Measurements from ENCODE around the gene TAF13.
"Not testable (repeated sequence)": the region's sequence is repeated elsewhere in the genome, so short reads cannot be mapped to it uniquely, and the experiment has no call there.

Gene TAF13

DNA sequence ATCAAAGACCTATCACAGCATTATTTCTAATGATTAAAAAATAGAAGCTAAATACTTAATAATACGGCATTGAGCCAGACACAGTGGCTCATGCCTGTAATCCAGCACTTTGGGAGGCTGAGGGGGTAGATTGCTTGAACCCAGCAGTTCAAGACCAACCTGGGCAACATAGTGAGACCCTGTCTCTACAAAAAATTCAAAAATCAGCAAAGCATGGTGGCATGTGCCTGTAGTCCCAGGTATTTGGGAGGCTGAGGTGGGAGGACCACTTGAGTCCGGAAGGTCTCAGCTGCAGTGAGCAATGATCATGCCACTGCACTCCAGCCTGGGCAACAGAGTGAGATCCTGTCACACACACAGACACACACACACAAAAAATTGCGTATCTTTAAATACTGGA is 10.7 kb downstream of the TAF13 start:
- no peak overlapping the region for H3K4me3 ChIP-seq (ENCODE audit: low read length)
- H3K4me1 ChIP-seq (ENCODE audit: control insufficient read depth, low read depth, low read length), result no peaks in the 10 kb centered on the region
- H3K27me3 ChIP-seq (ENCODE audit: control insufficient read depth, insufficient read depth, low read length), result no peaks in the 10 kb centered on the region
- H3K9me3 ChIP-seq (ENCODE audit: control insufficient read depth, low read depth, low read length), result no peaks in the 10 kb centered on the region
- H3K36me3 ChIP-seq (ENCODE audit: control insufficient read depth, low read depth, low read length), result peaks cover 26% of the 10 kb centered on the region
- no peak overlapping the region for H3K27ac ChIP-seq (ENCODE audit: low read length)
- no peak overlapping the region for H3K9ac ChIP-seq (ENCODE audit: low read length)

DNA sequence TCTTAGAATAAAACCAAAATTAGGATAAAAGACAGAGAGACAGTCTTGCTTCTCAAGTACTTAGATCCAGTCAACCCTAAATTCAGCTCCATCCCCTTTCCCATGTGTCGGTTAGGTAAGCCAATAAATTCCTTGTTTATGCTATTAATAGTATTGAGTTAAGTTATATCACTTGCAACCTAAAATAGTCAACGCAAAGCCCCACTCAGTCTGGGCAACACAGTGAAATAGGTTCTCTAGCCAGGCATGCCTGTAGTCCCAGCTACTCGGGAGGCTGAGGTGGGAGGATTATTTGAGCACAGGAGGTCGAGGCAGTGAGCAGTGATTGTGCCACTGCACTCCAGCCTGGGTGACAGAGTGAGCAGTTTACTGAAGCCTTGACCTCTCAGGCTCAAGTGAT is 14.6 kb downstream of the TAF13 start:
- Histone ChIP-seq H3K27ac (ENCODE audit: low read length) (no peak overlapping the region), H3K9me3 (ENCODE audit: control insufficient read depth, low read depth, low read length) (no peaks in the 10 kb centered on the region), H3K9ac (ENCODE audit: low read length) (no peak overlapping the region), H3K36me3 (ENCODE audit: control insufficient read depth, low read depth, low read length) (peaks cover 13% of the 10 kb centered on the region), H3K27me3 (ENCODE audit: control insufficient read depth, insufficient read depth, low read length) (no peaks in the 10 kb centered on the region), H3K4me1 (ENCODE audit: control insufficient read depth, low read depth, low read length) (no peaks in the 10 kb centered on the region), H3K4me3 (ENCODE audit: low read length) (no peak overlapping the region)

DNA sequence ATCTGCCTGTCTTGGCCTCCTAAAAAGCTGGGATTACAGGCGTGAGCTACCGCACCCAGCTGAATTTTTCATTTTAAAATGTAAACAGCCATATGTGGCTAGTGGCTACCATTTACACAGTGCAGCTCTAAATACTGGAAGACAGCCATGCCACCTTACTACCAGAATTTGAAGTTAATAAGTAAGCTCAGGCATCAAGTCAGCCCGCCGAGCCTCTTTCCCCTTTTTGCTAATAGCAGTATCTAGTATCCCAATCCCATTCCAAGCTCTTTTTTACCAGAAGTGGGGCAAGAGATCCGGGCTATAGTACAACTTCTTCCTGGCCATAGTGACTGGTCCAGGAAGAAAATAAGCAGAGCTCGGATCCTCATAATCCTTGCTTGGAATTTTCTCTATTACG is 15.1 kb downstream of the TAF13 start:
- Histone ChIP-seq H3K4me3 (ENCODE audit: low read length) (no peak overlapping the region), H3K36me3 (ENCODE audit: control insufficient read depth, low read depth, low read length) (peaks cover 10% of the 10 kb centered on the region), H3K9me3 (ENCODE audit: control insufficient read depth, low read depth, low read length) (no peaks in the 10 kb centered on the region), H3K9ac (ENCODE audit: low read length) (no peak overlapping the region), H3K27ac (ENCODE audit: low read length) (no peak overlapping the region), H3K27me3 (ENCODE audit: control insufficient read depth, insufficient read depth, low read length) (no peaks in the 10 kb centered on the region), H3K4me1 (ENCODE audit: control insufficient read depth, low read depth, low read length) (no peaks in the 10 kb centered on the region)

DNA sequence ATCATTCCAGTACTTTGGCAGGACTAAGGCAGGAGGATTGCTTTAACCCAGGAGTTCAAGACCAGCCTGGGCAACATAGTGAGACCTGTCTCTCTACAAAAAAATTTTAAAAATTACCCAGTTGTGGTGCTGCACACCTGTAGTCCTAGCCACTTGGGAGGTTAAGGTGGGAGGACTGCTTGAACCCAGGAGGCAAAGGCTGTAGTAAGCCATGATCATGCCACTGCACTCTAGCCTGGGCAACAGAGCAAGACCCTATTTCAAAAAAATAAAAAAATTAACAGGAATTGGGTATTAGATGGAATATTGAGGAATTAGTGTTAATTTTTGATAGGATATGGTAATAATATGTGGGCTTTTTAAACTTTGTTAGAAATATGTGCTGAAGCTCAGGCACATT is 16.8 kb downstream of the TAF13 start:
- H3K27ac ChIP-seq (ENCODE audit: low read length), result no peak overlapping the region
- H3K36me3 ChIP-seq (ENCODE audit: control insufficient read depth, low read depth, low read length), result peaks cover 9% of the 10 kb centered on the region

DNA sequence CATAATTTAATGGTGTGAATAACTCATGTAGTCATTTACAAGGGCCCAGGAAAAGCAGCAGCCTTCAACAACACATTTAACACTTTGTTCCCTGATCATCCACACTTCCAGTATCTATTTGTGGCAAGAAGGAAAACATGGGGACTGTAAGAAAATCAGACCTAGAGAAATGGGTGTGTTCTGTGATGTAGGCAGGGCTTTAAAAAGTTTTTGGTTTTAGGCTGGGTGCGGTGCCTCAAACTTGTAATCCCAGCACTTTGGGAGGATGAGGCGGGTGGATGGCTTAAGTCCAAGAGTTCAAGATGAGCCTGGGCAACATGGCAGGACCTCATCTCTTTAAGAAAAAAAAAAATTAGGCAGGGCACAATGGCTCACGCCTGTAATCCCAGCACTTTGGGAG is 19.7 kb downstream of the TAF13 start:
- Histone ChIP-seq H3K27ac (ENCODE audit: low read length) (no peak overlapping the region), H3K27me3 (ENCODE audit: control insufficient read depth, insufficient read depth, low read length) (no peaks in the 10 kb centered on the region), H3K36me3 (ENCODE audit: control insufficient read depth, low read depth, low read length) (no peaks in the 10 kb centered on the region), H3K4me1 (ENCODE audit: control insufficient read depth, low read depth, low read length) (no peaks in the 10 kb centered on the region), H3K4me3 (ENCODE audit: low read length) (no peak overlapping the region), H3K9ac (ENCODE audit: low read length) (no peak overlapping the region), H3K9me3 (ENCODE audit: control insufficient read depth, low read depth, low read length) (no peaks in the 10 kb centered on the region)

More for the DNA sequence above, 16.8 kb downstream of the TAF13 start:
- Histone ChIP-seq H3K27me3 (ENCODE audit: control insufficient read depth, insufficient read depth, low read length) (no peaks in the 10 kb centered on the region), H3K4me1 (ENCODE audit: control insufficient read depth, low read depth, low read length) (no peaks in the 10 kb centered on the region), H3K9ac (ENCODE audit: low read length) (no peak overlapping the region), H3K4me3 (ENCODE audit: low read length) (no peak overlapping the region), H3K9me3 (ENCODE audit: control insufficient read depth, low read depth, low read length) (no peaks in the 10 kb centered on the region)

DNA sequence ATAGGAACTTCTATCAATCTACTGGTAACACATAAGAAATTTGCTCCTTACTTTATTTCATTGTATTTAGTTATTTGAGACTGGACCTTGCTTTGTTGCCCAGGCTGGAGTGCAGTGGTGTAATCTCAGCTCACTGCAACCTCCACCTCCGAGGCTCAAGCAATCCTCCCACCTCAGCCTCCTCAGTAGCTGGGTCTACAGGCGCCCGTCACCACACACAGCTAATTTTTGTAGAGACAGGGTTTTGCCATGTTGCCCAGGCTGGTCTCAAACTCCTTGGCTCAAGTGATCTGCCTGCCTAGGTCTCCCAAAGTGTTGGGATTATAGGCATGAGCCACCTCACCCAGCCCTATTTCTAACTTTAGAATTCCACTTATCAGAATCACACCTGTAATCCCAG is 23.7 kb downstream of the TAF13 start:
- H3K36me3 ChIP-seq (ENCODE audit: control insufficient read depth, low read depth, low read length); H3K4me1 ChIP-seq (ENCODE audit: control insufficient read depth, low read depth, low read length); H3K27me3 ChIP-seq (ENCODE audit: control insufficient read depth, insufficient read depth, low read length); H3K9me3 ChIP-seq (ENCODE audit: control insufficient read depth, low read depth, low read length); H3K9ac ChIP-seq (ENCODE audit: low read length); H3K27ac ChIP-seq (ENCODE audit: low read length); H3K4me3 ChIP-seq (ENCODE audit: low read length): not testable (repeated sequence)

DNA sequence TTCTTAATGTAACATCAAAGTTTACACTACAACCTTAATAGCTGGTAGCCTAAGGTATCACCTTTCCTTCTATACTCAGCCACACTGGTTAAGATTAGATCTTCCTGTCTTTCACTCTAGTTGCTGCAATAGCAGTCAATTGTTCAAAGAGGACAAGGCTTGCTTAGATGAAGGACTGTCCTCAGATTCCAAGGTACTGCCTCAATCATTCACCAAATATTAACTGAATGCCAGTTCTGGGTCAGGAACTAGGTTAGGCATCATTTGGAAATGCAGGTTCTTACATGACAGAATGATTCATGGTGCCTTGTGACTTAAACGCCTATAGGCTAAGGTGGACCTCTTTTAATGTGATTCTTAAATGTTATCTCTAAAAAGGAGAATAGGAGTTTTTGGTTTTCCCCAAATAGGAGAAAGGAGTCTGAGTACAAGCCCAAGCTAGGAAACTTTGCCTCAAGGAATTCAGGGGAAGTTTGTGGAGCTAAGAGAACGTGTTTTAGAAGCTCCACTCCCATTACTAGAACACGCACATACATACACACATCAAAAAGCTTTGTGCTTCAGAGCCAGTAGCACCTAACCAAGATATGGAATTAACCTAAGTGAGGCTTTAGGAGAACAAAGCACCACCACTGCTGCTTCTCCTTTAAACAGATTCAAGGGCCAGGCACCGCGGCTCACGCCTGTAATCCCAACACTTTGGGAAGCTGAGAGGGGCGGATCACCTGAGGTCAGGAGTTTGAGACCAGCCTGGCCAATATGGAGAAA is 25.4 kb downstream of the TAF13 start:
- H3K9me3 ChIP-seq (ENCODE audit: control insufficient read depth, low read depth, low read length), result no peaks in the 10 kb centered on the region
- no peaks in the 10 kb centered on the region for H3K36me3 ChIP-seq (ENCODE audit: control insufficient read depth, low read depth, low read length)
- no peaks in the 10 kb centered on the region for H3K27me3 ChIP-seq (ENCODE audit: control insufficient read depth, insufficient read depth, low read length)
- H3K9ac ChIP-seq (ENCODE audit: low read length), result no peak overlapping the region
- no peak overlapping the region for H3K27ac ChIP-seq (ENCODE audit: low read length)
- H3K4me3 ChIP-seq (ENCODE audit: low read length), result no peak overlapping the region
- H3K4me1 ChIP-seq (ENCODE audit: control insufficient read depth, low read depth, low read length), result no peaks in the 10 kb centered on the region

DNA sequence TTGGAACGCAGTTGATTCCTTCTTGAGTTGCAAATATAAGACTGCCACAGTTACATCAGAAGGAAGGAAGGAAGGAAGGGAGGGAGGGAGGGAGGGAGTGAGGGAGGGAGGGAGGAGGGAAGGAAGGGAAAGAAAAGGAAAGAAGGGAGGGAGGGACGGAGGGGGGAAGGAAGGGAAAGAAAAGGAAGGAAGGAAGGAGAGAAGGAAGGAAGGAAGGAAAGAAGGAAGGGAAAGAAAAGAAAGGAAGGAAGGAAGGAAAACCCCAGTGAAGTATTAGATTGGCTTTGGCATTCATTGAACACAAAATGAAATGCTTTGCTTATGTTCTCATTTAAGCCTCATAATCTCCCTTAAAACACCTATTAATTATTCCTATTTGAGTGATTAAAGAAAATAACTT is 27.5 kb downstream of the TAF13 start:
- Histone ChIP-seq H3K27me3 (ENCODE audit: control insufficient read depth, insufficient read depth, low read length) (no peaks in the 10 kb centered on the region), H3K4me3 (ENCODE audit: low read length) (no peak overlapping the region), H3K36me3 (ENCODE audit: control insufficient read depth, low read depth, low read length) (no peaks in the 10 kb centered on the region), H3K4me1 (ENCODE audit: control insufficient read depth, low read depth, low read length) (no peaks in the 10 kb centered on the region), H3K9ac (ENCODE audit: low read length) (no peak overlapping the region), H3K9me3 (ENCODE audit: control insufficient read depth, low read depth, low read length) (no peaks in the 10 kb centered on the region), H3K27ac (ENCODE audit: low read length) (no peak overlapping the region)

DNA sequence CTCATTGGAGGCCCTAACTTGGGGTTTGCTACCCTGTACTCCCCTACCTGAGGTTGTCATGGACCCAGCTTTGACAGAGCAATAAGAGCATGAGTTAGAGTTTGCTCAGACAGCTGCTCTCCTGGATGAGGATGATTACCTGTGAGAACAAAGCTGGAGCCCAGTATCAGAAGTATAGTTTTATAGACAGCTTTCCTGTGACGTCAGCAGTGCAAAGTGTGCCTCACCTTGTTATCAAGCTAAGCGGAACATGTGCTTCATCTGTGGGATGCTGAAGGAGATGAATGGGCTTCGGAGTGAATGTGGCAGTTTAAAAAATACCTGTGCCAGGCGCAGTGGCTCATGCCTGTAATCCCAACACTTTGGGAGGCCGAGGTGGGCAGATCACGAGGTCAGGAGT is 28.5 kb downstream of the TAF13 start:
- Histone ChIP-seq H3K4me3 (ENCODE audit: low read length) (no peak overlapping the region), H3K27ac (ENCODE audit: low read length) (no peak overlapping the region), H3K9ac (ENCODE audit: low read length) (no peak overlapping the region), H3K27me3 (ENCODE audit: control insufficient read depth, insufficient read depth, low read length) (no peaks in the 10 kb centered on the region), H3K36me3 (ENCODE audit: control insufficient read depth, low read depth, low read length) (no peaks in the 10 kb centered on the region), H3K4me1 (ENCODE audit: control insufficient read depth, low read depth, low read length) (peaks cover 3% of the 10 kb centered on the region), H3K9me3 (ENCODE audit: control insufficient read depth, low read depth, low read length) (no peaks in the 10 kb centered on the region)

DNA sequence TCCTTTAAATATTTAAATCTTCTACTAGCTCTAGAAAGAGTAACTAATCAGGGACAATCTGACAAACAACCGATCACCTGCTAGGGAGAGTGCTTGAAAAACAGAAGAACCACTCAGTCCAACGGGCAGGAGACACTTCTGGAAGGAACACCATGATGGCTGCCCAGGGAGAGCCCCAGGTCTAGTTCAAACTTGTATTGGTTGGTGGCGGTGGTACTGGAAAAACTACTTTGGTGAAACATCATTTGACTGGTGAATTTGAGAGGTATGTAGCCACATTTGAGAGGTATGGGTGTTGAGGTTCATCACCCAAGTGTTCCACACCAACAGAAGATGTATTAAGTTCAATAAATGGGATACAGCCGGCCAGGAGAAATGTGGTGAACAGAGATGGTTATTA is 29.1 kb downstream of the TAF13 start:
- Histone ChIP-seq H3K27me3 (ENCODE audit: control insufficient read depth, insufficient read depth, low read length) (no peaks in the 10 kb centered on the region), H3K27ac (ENCODE audit: low read length) (no peak overlapping the region), H3K4me3 (ENCODE audit: low read length) (no peak overlapping the region), H3K36me3 (ENCODE audit: control insufficient read depth, low read depth, low read length) (no peaks in the 10 kb centered on the region), H3K4me1 (ENCODE audit: control insufficient read depth, low read depth, low read length) (peaks cover 3% of the 10 kb centered on the region), H3K9me3 (ENCODE audit: control insufficient read depth, low read depth, low read length) (no peaks in the 10 kb centered on the region), H3K9ac (ENCODE audit: low read length) (no peak overlapping the region)

DNA sequence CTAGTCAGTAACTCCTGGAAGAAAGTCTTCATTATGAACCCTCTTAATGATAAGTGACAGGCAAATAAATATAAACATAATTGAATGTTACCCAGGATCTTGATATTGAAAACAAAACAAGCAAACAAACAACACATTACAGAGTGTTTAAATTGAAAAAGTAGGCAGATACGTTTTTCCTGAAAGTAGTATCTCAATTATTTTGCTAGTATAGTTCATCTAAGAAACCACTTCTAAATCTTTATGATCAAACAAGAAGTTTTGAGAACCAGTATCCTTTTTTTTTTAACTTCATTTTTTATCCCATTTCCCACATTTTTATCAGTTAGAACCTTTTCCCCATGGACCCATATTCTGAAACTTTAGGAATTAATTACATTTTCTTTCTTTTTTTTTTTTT is 30.2 kb downstream of the TAF13 start:
- Histone ChIP-seq H3K36me3 (ENCODE audit: control insufficient read depth, low read depth, low read length) (no peaks in the 10 kb centered on the region), H3K4me3 (ENCODE audit: low read length) (no peak overlapping the region), H3K9ac (ENCODE audit: low read length) (no peak overlapping the region), H3K4me1 (ENCODE audit: control insufficient read depth, low read depth, low read length) (peaks cover 4% of the 10 kb centered on the region), H3K27me3 (ENCODE audit: control insufficient read depth, insufficient read depth, low read length) (no peaks in the 10 kb centered on the region), H3K27ac (ENCODE audit: low read length) (no peak overlapping the region), H3K9me3 (ENCODE audit: control insufficient read depth, low read depth, low read length) (no peaks in the 10 kb centered on the region)

DNA sequence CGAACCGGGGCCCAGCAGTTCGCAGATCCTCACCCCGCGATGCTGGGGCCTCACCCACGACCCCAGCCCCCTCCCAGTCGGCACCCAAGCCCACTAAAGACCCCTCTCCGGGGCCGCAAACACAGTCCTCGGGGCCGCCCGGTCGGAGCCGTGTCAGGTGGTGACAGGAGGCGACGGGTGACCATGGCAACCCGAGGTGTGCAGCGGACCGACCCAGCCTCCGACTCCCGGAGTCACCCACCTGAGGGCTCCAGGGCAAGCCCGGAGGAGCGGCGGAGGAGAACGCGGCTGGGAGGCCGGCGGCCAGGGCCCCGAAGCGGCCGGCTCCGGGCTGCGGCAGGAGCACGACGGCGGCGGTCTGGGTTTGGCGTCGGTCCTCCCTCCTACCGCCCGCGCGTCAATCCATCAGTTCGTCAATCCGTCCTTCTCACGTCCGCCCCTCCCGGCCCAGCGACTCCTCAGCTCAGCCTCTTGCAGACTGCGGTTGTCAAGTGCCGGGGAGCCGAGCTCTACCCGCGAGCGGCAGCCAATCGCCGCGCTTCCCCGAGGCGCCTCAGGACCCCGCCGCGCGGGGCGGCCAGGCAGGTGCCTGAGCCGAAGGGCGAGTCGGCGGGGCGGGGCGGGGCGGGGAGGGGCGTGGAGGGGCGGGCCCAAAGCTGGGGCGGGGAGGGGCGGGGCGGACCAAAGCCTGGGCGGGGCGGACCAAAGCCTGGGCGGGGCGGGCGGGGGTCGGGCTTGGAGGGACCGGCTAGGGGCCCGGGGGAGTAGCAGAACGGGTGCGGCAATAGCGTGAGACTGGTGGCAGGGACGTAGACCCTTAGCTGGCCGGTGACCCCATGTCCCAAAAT is 34.0 kb downstream of the TAF13 start, which contains the start of gene WDR47:
TSS of gene WDR47 (minus strand) at position 482 of the 848 bp plus-strand sequence. CDS start 18,590 bp downstream, outside the sequence.
- Histone ChIP-seq H3K4me3 (ENCODE audit: low read length) (peak within 1 kb of the TSS; percentile 64), H3K9me3 (ENCODE audit: control insufficient read depth, low read depth, low read length) (no peaks in the 10 kb centered on the region), H3K27ac (ENCODE audit: low read length) (no peak within 1 kb of the TSS), H3K27me3 (ENCODE audit: control insufficient read depth, insufficient read depth, low read length) (no peaks in the 10 kb centered on the region), H3K9ac (ENCODE audit: low read length) (peak within 1 kb of the TSS; percentile 36), H3K36me3 (ENCODE audit: control insufficient read depth, low read depth, low read length) (no peaks in the 10 kb centered on the region), H3K4me1 (ENCODE audit: control insufficient read depth, low read depth, low read length) (peaks cover 10% of the 10 kb centered on the region)
